H1 (cell line): Measurements from ENCODE around the gene SLC19A1. TPM values are rescaled to one million over a fixed set of nuclear protein-coding genes. Genes with fewer than 3 reads are reported as not detected.
A peak's percentile ranks its signal among the peaks of the same experiment; 100 is the strongest.

ENCODE experiments used
- CTCF ChIA-PET: fragments of 300-600 bp; sonication (Branson Sonifier 250); formaldehyde crosslinking; loops from one replicate; lab custom pipeline; 2021; ENCODE audit not compliant: partially characterized antibody; lab: Charles Lee
- POLR2A ChIA-PET: fragments of 300-600 bp; sonication (Branson Sonifier 250); formaldehyde crosslinking; loops from one replicate; lab custom pipeline; 2021; ENCODE audit warnings: inconsistent platforms; ENCODE audit not compliant: partially characterized antibody; lab: Charles Lee
- DNase-seq, 2 experiments: peaks; one replicate each; pipeline versions ENCODE4 v3.0.0 to v3.0.0-alpha.2; 2010 to 2022; ENCODE audit warnings: low spot score in 2 of 2, low read depth in 1 of 2, mixed read lengths in 1 of 2
- FAIRE-seq: peaks from 2 replicates; lab custom pipeline; 2011; peaks lifted over from hg19 to GRCh38; lab: Jason Lieb, UNC
- H2AFZ ChIP-seq: 2 replicates; pipeline ENCODE4 v1.8.1; 2012; ENCODE audit warnings: low read length, inconsistent platforms
- H2AK5ac ChIP-seq: 2 replicates; pipeline ENCODE4 v1.6.1; 2013; ENCODE audit warnings: low read depth, low read length
- H2BK120ac ChIP-seq: replicated peaks from 2 replicates; pipeline ENCODE3; 2013; ENCODE audit warnings: low read depth, low read length, inconsistent platforms
- H2BK12ac ChIP-seq: 2 replicates; pipeline ENCODE4 v1.6.1; 2013; ENCODE audit warnings: low read depth, low read length
- H2BK15ac ChIP-seq: 2 replicates; pipeline ENCODE4 v1.6.1; 2013; ENCODE audit warnings: low read length
- H2BK20ac ChIP-seq: 2 replicates; pipeline ENCODE4 v1.6.1; 2013; ENCODE audit warnings: low read length
- H2BK5ac ChIP-seq: 2 replicates; pipeline ENCODE4 v1.6.1; 2013; ENCODE audit warnings: low read depth, low read length
- H3K14ac ChIP-seq: 2 replicates; pipeline ENCODE4 v1.6.1; 2013; ENCODE audit warnings: inconsistent platforms; ENCODE audit not compliant: insufficient read length
- H3K18ac ChIP-seq: 2 replicates; pipeline ENCODE4 v1.6.1; 2013; ENCODE audit warnings: low read length; ENCODE audit errors: extremely low read depth
- H3K23ac ChIP-seq: 2 replicates; pipeline ENCODE4 v1.6.1; 2013; ENCODE audit warnings: inconsistent platforms; ENCODE audit not compliant: insufficient read length
- H3K23me2 ChIP-seq: 2 replicates; pipeline ENCODE4 v1.6.1; 2013; ENCODE audit warnings: low read depth, low read length
- H3K27ac ChIP-seq: 2 replicates; pipeline ENCODE4 v1.6.1; 2011; ENCODE audit warnings: low read depth, low read length, inconsistent platforms
- H3K27me3 ChIP-seq, 4 experiments: replicated peaks in 1 of 4; 1 replicate in 1 of 4; 2 replicates in 3 of 4; pipeline versions ENCODE4 v1.6.1 to v1.8.1; 2011 to 2013; ENCODE audit warnings: low read length in 3 of 4, mild to moderate bottlenecking in 3 of 4, inconsistent platforms in 2 of 4, mixed read lengths in 2 of 4, moderate library complexity in 1 of 4; ENCODE audit not compliant: control insufficient read depth in 3 of 4, insufficient read depth in 3 of 4; ENCODE audit errors: extremely low read depth in 1 of 4
- H3K36me3 ChIP-seq, 4 experiments: 2 replicates each; pipeline versions ENCODE4 v1.6.1 to v1.8.1; 2011 to 2013; ENCODE audit warnings: mild to moderate bottlenecking in 4 of 4, low read length in 3 of 4, moderate library complexity in 2 of 4, control low read depth in 1 of 4, inconsistent platforms in 1 of 4; ENCODE audit not compliant: insufficient read depth in 4 of 4, control insufficient read depth in 2 of 4
- H3K4ac ChIP-seq: replicated peaks from 2 replicates; pipeline ENCODE3; 2013; ENCODE audit warnings: low read length, low read depth, mixed read lengths, inconsistent platforms; ENCODE audit not compliant: insufficient read length
- H3K4me1 ChIP-seq, 4 experiments: replicated peaks in 1 of 4; 1 replicate in 1 of 4; 2 replicates in 3 of 4; pipeline versions ENCODE4 v1.6.1 to v1.8.1; 2011 to 2013; ENCODE audit warnings: low read length in 3 of 4, inconsistent platforms in 2 of 4, mixed read lengths in 1 of 4; ENCODE audit not compliant: insufficient read depth in 4 of 4, control insufficient read depth in 3 of 4
- H3K4me2 ChIP-seq, 2 experiments: 2 replicates each; pipeline versions ENCODE4 v1.6.1 to v1.8.1; 2011 to 2013; ENCODE audit warnings: low read depth in 2 of 2, low read length in 2 of 2, control low read depth in 1 of 2, inconsistent platforms in 1 of 2, mild to moderate bottlenecking in 1 of 2; ENCODE audit not compliant: insufficient read depth in 1 of 2
- H3K4me3 ChIP-seq, 4 experiments: fragments of 200-600, 300-600 bp in 1 of 4; sonication (generic), shearing (Covaris generic), sonication (Bioruptor Twin) in 1 of 4; 2 replicates each; pipeline versions ENCODE4 v1.5.1 to v1.8.1; 2011 to 2016; ENCODE audit warnings: low read length in 4 of 4, low read depth in 3 of 4, control low read depth in 2 of 4, inconsistent platforms in 2 of 4, mild to moderate bottlenecking in 2 of 4, mixed read lengths in 1 of 4, moderate library complexity in 1 of 4; ENCODE audit not compliant: insufficient read depth in 2 of 4; ENCODE audit errors: extremely low read depth in 1 of 4
- H3K56ac ChIP-seq: replicated peaks from 2 replicates; pipeline ENCODE3; 2013; ENCODE audit warnings: low read depth, mild to moderate bottlenecking, mixed read lengths, low read length, inconsistent platforms; ENCODE audit not compliant: insufficient read length
- H3K79me1 ChIP-seq: 2 replicates; pipeline ENCODE4 v1.6.1; 2013; ENCODE audit warnings: low read depth, low read length, control low read depth
- H3K79me2 ChIP-seq, 2 experiments: 2 replicates each; pipeline versions ENCODE4 v1.6.1 to v1.8.1; 2012 to 2013; ENCODE audit warnings: low read length in 2 of 2, mild to moderate bottlenecking in 2 of 2, inconsistent platforms in 1 of 2; ENCODE audit not compliant: insufficient read depth in 2 of 2, control insufficient read depth in 1 of 2
- H3K9ac ChIP-seq, 4 experiments: replicated peaks in 1 of 4; 1 replicate in 1 of 4; 2 replicates in 3 of 4; pipeline versions ENCODE4 v1.6.1 to v1.8.1; 2011 to 2013; ENCODE audit warnings: low read depth in 3 of 4, low read length in 3 of 4, control low read depth in 2 of 4, mild to moderate bottlenecking in 2 of 4, moderate library complexity in 2 of 4, inconsistent platforms in 1 of 4; ENCODE audit errors: extremely low read depth in 1 of 4
- H3K9me3 ChIP-seq, 2 experiments: 2 replicates each; pipeline versions ENCODE4 v1.6.1 to v1.8.1; 2012 to 2013; ENCODE audit warnings: mild to moderate bottlenecking in 2 of 2, moderate library complexity in 2 of 2, control low read depth in 1 of 2, inconsistent platforms in 1 of 2, low read depth in 1 of 2, low read length in 1 of 2, mixed read lengths in 1 of 2; ENCODE audit not compliant: insufficient read depth in 2 of 2
- H4K20me1 ChIP-seq, 2 experiments: replicated peaks in 1 of 2; 2 replicates each; pipeline versions ENCODE3 to v1.8.1; 2011 to 2013; ENCODE audit warnings: inconsistent platforms in 2 of 2, low read length in 2 of 2, mild to moderate bottlenecking in 1 of 2; ENCODE audit not compliant: insufficient read depth in 2 of 2, control insufficient read depth in 1 of 2
- H4K5ac ChIP-seq: 2 replicates; pipeline ENCODE4 v1.6.1; 2013; ENCODE audit warnings: low read length, low read depth, mixed read lengths, inconsistent platforms; ENCODE audit not compliant: insufficient read length
- H4K8ac ChIP-seq: 2 replicates; pipeline ENCODE4 v1.8.0; 2013; ENCODE audit warnings: mild to moderate bottlenecking, moderate library complexity, low read length, inconsistent platforms; ENCODE audit not compliant: insufficient read depth; ENCODE audit errors: extremely low read depth
- H4K91ac ChIP-seq: replicated peaks from 2 replicates; pipeline ENCODE3; 2013; ENCODE audit warnings: low read length, mixed read lengths, inconsistent platforms; ENCODE audit not compliant: insufficient read length
- CREB1 ChIP-seq: IDR thresholded peaks from 2 replicates; pipeline ENCODE4 v1.6.1; 2012; ENCODE audit warnings: inconsistent platforms
- JUND ChIP-seq: IDR thresholded peaks from 2 replicates; pipeline ENCODE4 v1.6.1; 2011; ENCODE audit warnings: mild to moderate bottlenecking, improper control_type of control experiment, low read length
- PHF8 ChIP-seq: fragments of 200-600 bp; sonication (generic); conservative IDR thresholded peaks from 2 replicates; pipeline ENCODE4 v1.7.1; 2012; ENCODE audit warnings: low read depth, mild to moderate bottlenecking, inconsistent platforms, low read length, moderate library complexity
- SP4 ChIP-seq: IDR thresholded peaks from 2 replicates; pipeline ENCODE4 v1.6.1; 2012; ENCODE audit warnings: low read length, inconsistent platforms
- TEAD4 ChIP-seq: IDR thresholded peaks from 2 replicates; pipeline ENCODE4 v1.6.1; 2012; ENCODE audit warnings: low read depth, low read length, inconsistent platforms, mixed read lengths
- ZNF274 ChIP-seq: IDR thresholded peaks from 2 replicates; pipeline ENCODE4 v1.7.0; 2012; ENCODE audit warnings: low read length, borderline replicate concordance; ENCODE audit errors: extremely low read depth
- WGBS, 2 experiments: shearing (Covaris generic) in 1 of 2; methylation state at CpG; one replicate each; pipeline versions ENCODE4 v1.1.6 to v1.1.7; 2013 to 2015; ENCODE audit warnings: low lambda C conversion rate in 2 of 2, mixed read lengths in 2 of 2, inconsistent platforms in 1 of 2, low coverage in 1 of 2, missing lambda C conversion rate in 1 of 2; ENCODE audit not compliant: insufficient replicate concordance in 2 of 2, insufficient coverage in 1 of 2, insufficient read length in 1 of 2; ENCODE audit errors: extremely low coverage in 1 of 2, missing lambda C conversion rate in 1 of 2; 5-methylcytosine and 5-hydroxymethylcytosine counted together
- polyA plus RNA-seq, 7 experiments: library from polyadenylated mRNA; depleted of rRNA in 3 of 7; stranded (reverse) in 5 of 7; unstranded in 2 of 7; fragments of >200 nt in 5 of 7; fragments of 200-250 nt in 2 of 7; gene quantifications; 1 replicate in 5 of 7; 2 replicates in 1 of 7; 4 replicates in 1 of 7; pipeline versions ENCODE4 v1.2.1 to v1.2.3, GENCODE V29; 2011 to 2013; ENCODE audit warnings: missing spikeins in 2 of 7, mixed read lengths in 2 of 7
- total RNA-seq: library from RNA; stranded (reverse); fragmentation: NEBNext Ultra II Directional; extraction: Animal tissue kit (Norgen Biotek cat#: 25700); gene quantifications from 2 replicates; pipeline ENCODE4 v1.2.1, GENCODE V29; 2021

Gene SLC19A1
- total and polyA plus RNA-seq, 2 of the 8 experiments (the other 6 are each of a cell fraction or from before 2014, with no cell fraction given), result 31.6 to 43.8 TPM

- Histone ChIP-seq H3K9me3 (no peaks in the 10 kb centered on the region), H3K27me3 (no peaks in the 10 kb centered on the region; a peak in 1 of 7 replicates), H2BK20ac (no peak overlapping the region), H3K18ac (no peak overlapping the region), H3K9ac (no peak overlapping the region), H3K79me2 (peaks cover 0 to 27% of the 10 kb centered on the region in 2 experiments; a peak in 2 of 4 replicates), H2AFZ (no peak overlapping the region), H2BK120ac (no peak overlapping the region), H3K4me2 (no peak overlapping the region), H4K20me1 (peaks cover 0 to 5% of the 10 kb centered on the region in 2 experiments), H3K36me3 (no peaks in the 10 kb centered on the region; a peak in 1 of 8 replicates), H3K14ac (no peak overlapping the region), H4K8ac (no peak overlapping the region; the same call in 1 of the 2 replicates), H4K5ac (no peak overlapping the region), H3K79me1 (peaks cover 2% of the 10 kb centered on the region), H3K4me3 (no peak overlapping the region), H2BK15ac (no peak overlapping the region; the same call in 1 of the 2 replicates), H3K27ac (no peak overlapping the region), H3K56ac (no peak overlapping the region), H3K23me2 (peaks cover 6% of the 10 kb centered on the region; the same call in 1 of the 2 replicates), H4K91ac (no peak overlapping the region), H2BK12ac (0 out of 2 replicates have a peak overlapping the region, but pooled peaks have one; percentile 50), H3K23ac (no peak overlapping the region), H3K4ac (no peak overlapping the region), H3K4me1 (peaks cover 0 to 15% (median 9%) of the 10 kb centered on the region in 4 experiments; a peak in 4 of 7 replicates), H2BK5ac (no peak overlapping the region), H2AK5ac (no peak overlapping the region)
- ChIA-PET CTCF (interaction anchor here (0.7 to 1.6 kb wide), 4 partner anchors 12 to 235 kb away, joined by 3 to 7 read pairs (median 4); no protein-coding TSS in a partner anchor), POLR2A (no interaction called here)
- no peak for FAIRE-seq
- WGBS, 2 experiments, result 90% methylated on average over 21 of the region's 23 CpGs; no CpG with 5 or more reads in 1 of the 2 experiments
- peak in 1 of 2 experiments; percentile 48 for DNase-seq
- TF ChIP-seq PHF8 (no peak), ZNF274 (no peak), CREB1 (no peak), JUND (no peak), SP4 (no peak), TEAD4 (no peak)
These were observed 1.6 kb upstream of the SLC19A1 start for GRCh38 chr21:45543710-45544448.
